Measurements from ENCODE around the gene NLGN2. TPM values are rescaled to one million over a fixed set of nuclear protein-coding genes. Genes with fewer than 3 reads are reported as not detected.

The NLGN2 gene
- total and polyA plus RNA-seq, 2 of the 8 experiments (the other 6 are each of a cell fraction or from before 2014, with no cell fraction given), result 21.2 to 62.8 TPM

DNA sequence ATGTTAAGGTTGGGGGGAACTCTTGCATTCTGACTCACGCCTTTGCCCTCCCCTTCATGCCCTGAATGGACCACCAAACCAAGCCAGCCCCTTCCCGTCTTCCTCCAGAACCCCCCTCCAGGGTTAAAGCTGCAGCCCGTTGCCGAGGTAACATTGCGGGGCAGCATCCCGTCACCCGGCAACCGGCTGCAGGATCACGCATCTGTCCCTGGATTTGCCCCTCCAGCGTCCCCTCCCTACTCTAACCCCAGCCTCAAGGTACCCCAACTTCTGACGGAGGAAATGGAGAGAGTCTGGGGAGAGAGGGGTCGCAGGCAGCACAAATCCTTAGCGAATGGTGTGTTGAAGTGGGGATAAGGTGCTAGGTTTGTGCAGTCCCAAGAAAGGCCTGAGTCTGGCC is 563 bp upstream of the NLGN2 start (continued):
- TF ChIP-seq SP1 (IDR thresholded peaks at IDR 0.05; ENCODE audit: low read depth, low read length), result no peak
- TF ChIP-seq CHD2 (IDR thresholded peaks at IDR 0.05; ENCODE audit: low read length), result no peak
- TF ChIP-seq CHD1 (IDR thresholded peaks at IDR 0.05; ENCODE audit: low read depth, low read length), result no peak
- no peak for TF ChIP-seq CREB1 (IDR thresholded peaks at IDR 0.05)
- no peak for TF ChIP-seq SP2 (IDR thresholded peaks at IDR 0.05; ENCODE audit: low read length)
- TF ChIP-seq POLR2A (IDR thresholded peaks at IDR 0.05; ENCODE audit: control extremely low read depth in 1 of 2, low read depth in 2 of 2, low read length in 2 of 2), result no peak
- TF ChIP-seq RNF2 (IDR thresholded peaks at IDR 0.05; ENCODE audit: borderline replicate concordance, low read depth, low read length, missing control alignments, poor library complexity, severe bottlenecking), result no peak
